Upper lobe of left lung (tissue), 4 donors: ENCODE results near the gene COG1.

Experiments used
- CTCF ChIP-seq, 6 experiments: fragments of 450-650 bp in 4 of 6; fragments of 200-600 bp in 2 of 6; sonication (generic) in 2 of 6; IDR thresholded peaks; one replicate each; pipeline ENCODE4 v1.5.1; 2016 to 2019; ENCODE audit warnings: antibody characterized with exemption in 6 of 6
- POLR2AphosphoS5 ChIP-seq, 2 donors: sonication (generic); formaldehyde crosslinking; IDR thresholded peaks; one replicate each; pipeline ENCODE4 v1.5.1; 2017; ENCODE audit warnings: antibody characterized with exemption in 2 of 2

- TF ChIP-seq CTCF (IDR thresholded peaks at IDR 0.05): no peak
- TF ChIP-seq POLR2AphosphoS5 (IDR thresholded peaks at IDR 0.05): no peak
These were observed 16.8 kb upstream of the COG1 start for GRCh38 chr17:73175962-73176565.
